WERI-Rb-1 (cell line): Measurements from ENCODE around the gene CYP11A1.
A peak's percentile ranks its signal among the peaks of the same experiment; 100 is the strongest.

Source experiments
- DNase-seq: peaks from one replicate; pipeline ENCODE4 v3.0.0-alpha.2; 2020
- H3K27ac ChIP-seq: fragments of 250-450 bp; sonication (Bioruptor Pico); 2 replicates; pipeline ENCODE4 v1.5.1; 2020; ENCODE audit warnings: mild to moderate bottlenecking, moderate library complexity
- H3K27me3 ChIP-seq: fragments of 250-450 bp; sonication (Bioruptor Pico); 2 replicates; pipeline ENCODE4 v1.5.1; 2021; ENCODE audit warnings: mild to moderate bottlenecking, low read depth, moderate library complexity; ENCODE audit not compliant: insufficient read depth, severe bottlenecking
- H3K36me3 ChIP-seq: fragments of 250-450 bp; sonication (Bioruptor Pico); 2 replicates; pipeline ENCODE4 v1.5.1; 2020; ENCODE audit warnings: mild to moderate bottlenecking, moderate library complexity
- H3K4me3 ChIP-seq: 2 replicates; pipeline ENCODE4 v1.5.1; 2011; ENCODE audit warnings: low read depth, mild to moderate bottlenecking, control low read depth, low read length
- H3K9me3 ChIP-seq: fragments of 250-450 bp; sonication (Bioruptor Pico); 2 replicates; pipeline ENCODE4 v1.5.1; 2021; ENCODE audit warnings: mild to moderate bottlenecking, moderate library complexity; ENCODE audit not compliant: severe bottlenecking
- CTCF ChIP-seq: IDR thresholded peaks from 2 replicates; pipeline ENCODE4 v1.5.1; 2011; ENCODE audit warnings: low read depth, mild to moderate bottlenecking, control low read depth, inconsistent platforms, low read length

Gene CYP11A1

DNA sequence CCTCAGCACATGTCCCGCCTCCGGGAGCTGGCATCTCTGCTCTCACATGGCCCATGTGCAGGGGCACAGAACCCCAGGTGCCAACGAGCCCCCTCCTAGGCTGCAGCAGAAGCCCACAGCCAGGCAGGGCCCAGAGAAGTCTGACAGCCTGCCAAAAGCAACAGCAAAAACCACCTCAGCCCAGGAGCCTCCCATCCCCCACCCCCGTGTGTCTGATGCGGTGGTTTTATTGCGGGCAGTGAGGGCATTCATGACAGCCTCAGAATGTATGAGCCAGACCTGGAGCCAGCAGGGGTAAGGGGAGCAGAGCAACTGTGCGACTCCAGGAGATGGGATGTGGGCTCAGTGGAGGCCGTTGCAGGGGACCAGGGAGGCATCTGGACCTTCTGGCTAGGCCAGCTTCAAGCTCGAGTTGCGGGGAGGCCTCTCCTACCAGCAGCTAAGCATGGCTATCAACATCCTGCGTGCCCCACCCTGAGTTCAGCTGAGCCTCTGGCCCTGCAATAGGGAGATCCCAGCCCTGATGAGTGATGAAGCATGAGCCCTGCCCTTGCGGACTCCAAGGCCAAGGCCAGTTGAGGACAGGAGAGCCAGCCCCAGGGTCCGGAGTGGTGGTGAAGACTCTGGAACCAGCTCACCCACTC lies 52.5 kb downstream of the CYP11A1 start:
- H3K4me3 ChIP-seq, result no peak overlapping the region
- H3K27me3 ChIP-seq, result no peaks in the 10 kb centered on the region
- no peaks in the 10 kb centered on the region for H3K36me3 ChIP-seq
- no peak for TF ChIP-seq CTCF
- no peaks in the 10 kb centered on the region for H3K9me3 ChIP-seq
- no peak overlapping the region; the same call in 1 of the 2 replicates for H3K27ac ChIP-seq
- peak; percentile 16 for DNase-seq

GRCh38 chr15:74313889-74314288 lies 53.6 kb downstream of the CYP11A1 start:
- DNase-seq, result no peak
- Histone ChIP-seq H3K4me3 (no peak overlapping the region), H3K27me3 (no peaks in the 10 kb centered on the region), H3K27ac (peak overlapping the region; percentile 98), H3K9me3 (no peaks in the 10 kb centered on the region), H3K36me3 (no peaks in the 10 kb centered on the region)
- TF ChIP-seq CTCF, result no peak

DNA sequence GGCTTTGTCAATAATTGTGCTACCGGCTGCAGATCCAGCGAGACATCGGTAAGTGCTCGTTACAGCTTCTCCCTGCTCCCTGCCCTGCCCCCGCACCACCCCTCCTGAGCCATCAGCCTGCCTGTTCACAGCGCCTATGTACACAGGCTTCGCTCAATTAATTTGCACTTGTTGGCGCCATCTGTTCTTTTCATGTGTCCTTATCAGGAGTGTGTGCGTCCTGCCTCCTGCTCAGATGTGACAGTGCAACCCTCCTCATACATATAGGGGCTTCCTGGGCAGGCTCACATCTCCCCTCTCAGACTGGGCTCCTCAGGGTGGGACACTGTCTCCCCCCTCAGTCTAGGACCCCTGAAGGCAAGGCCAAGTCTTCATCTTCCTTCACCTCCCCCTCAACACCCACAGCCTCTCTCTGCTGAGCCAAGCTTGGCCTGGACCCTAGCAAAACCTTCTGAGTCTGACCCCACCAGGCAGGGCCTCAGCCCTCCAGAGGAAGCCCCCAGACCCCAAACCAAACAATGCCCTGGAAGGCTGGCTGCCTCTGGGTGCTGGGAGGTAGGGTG lies 54.9 kb downstream of the CYP11A1 start:
- DNase-seq, result peak; percentile 95
- H3K27ac ChIP-seq, result peak overlapping the region; percentile 98
- H3K36me3 ChIP-seq, result no peaks in the 10 kb centered on the region
- H3K4me3 ChIP-seq, result peak overlapping the region; percentile 20; the same call in 1 of the 2 replicates
- H3K9me3 ChIP-seq, result no peaks in the 10 kb centered on the region
- no peak for TF ChIP-seq CTCF
- no peaks in the 10 kb centered on the region for H3K27me3 ChIP-seq

GRCh38 chr15:74311734-74312444 lies 55.6 kb downstream of the CYP11A1 start:
- Histone ChIP-seq H3K36me3 (no peaks in the 10 kb centered on the region), H3K9me3 (no peaks in the 10 kb centered on the region), H3K4me3 (peak overlapping the region; percentile 20), H3K27ac (peak overlapping the region; percentile 98), H3K27me3 (no peaks in the 10 kb centered on the region)
- peak; percentile 79 for DNase-seq
- TF ChIP-seq CTCF, result peak; percentile 85

- no peaks in the 10 kb centered on the region for H3K9me3 ChIP-seq
- H3K4me3 ChIP-seq, result peak overlapping the region; percentile 30
- no peaks in the 10 kb centered on the region for H3K27me3 ChIP-seq
- peak; percentile 85 for TF ChIP-seq CTCF
- H3K27ac ChIP-seq, result peak overlapping the region; percentile 95
- peak; percentile 97 for DNase-seq
- H3K36me3 ChIP-seq, result no peaks in the 10 kb centered on the region
Observed at GRCh38 chr15:74307827-74308811, 59.3 kb downstream of the CYP11A1 start.
